Neural progenitor cell (in vitro differentiated cells): Measurements from ENCODE around the gene HIVEP2.

Experiments used
- CTCF ChIP-seq: fragments of 200-600 bp; sonication (generic); IDR thresholded peaks from 2 replicates; pipeline ENCODE4 v1.5.1; 2017; ENCODE audit warnings: antibody characterized with exemption, mild to moderate bottlenecking
- EZH2 ChIP-seq: fragments of 200-600 bp; sonication (generic); IDR thresholded peaks from 2 replicates; pipeline ENCODE4 v1.6.1; 2017; ENCODE audit warnings: antibody characterized with exemption, mild to moderate bottlenecking, moderate library complexity
- EZH2phosphoT487 ChIP-seq: fragments of 200-600 bp; sonication (generic); IDR thresholded peaks from 2 replicates; pipeline ENCODE4 v1.6.1; 2017; ENCODE audit warnings: antibody characterized with exemption

GRCh38 chr6:142934599-142934998, 10.4 kb downstream of the HIVEP2 start:
- TF ChIP-seq CTCF (no peak), EZH2 (no peak), EZH2phosphoT487 (no peak)
